ENCODE data around the gene CAMKK2.

GRCh38 chr12:121285856-121286255, 10.7 kb downstream of the CAMKK2 start:
- no peak for TF ChIP-seq CTCF (conservative IDR thresholded peaks at IDR 0.05)
- no peak for TF ChIP-seq EZH2 (IDR thresholded peaks at IDR 0.05; ENCODE audit: low read depth)

Measured in PC-9 (cell line).